G401 (cell line): ENCODE data around the gene XBP1. TPM values are rescaled to one million over a fixed set of nuclear protein-coding genes. Genes with fewer than 3 reads are reported as not detected.
"Not testable (repeated sequence)": the region's sequence is repeated elsewhere in the genome, so short reads cannot be mapped to it uniquely, and the experiment has no call there.

Source experiments
- DNase-seq: peaks from one replicate; pipeline ENCODE4 v3.0.0-alpha.2; 2015; ENCODE audit warnings: low spot score
- in situ Hi-C: cut with HindIII; loops from 2 replicates; pipeline ENCODE4 v1.10.0; 2016; ENCODE audit warnings: low sequenced_read_pairs, mixed read lengths
- total RNA-seq: library from RNA; depleted of rRNA; stranded (reverse); fragments of >200 nt; shearing (Covaris generic); gene quantifications from 2 replicates; pipeline ENCODE4 v1.2.3, GENCODE V29; 2014

XBP1 gene
- total RNA-seq, 1 experiment from 2014 or later, result 107 TPM

DNA sequence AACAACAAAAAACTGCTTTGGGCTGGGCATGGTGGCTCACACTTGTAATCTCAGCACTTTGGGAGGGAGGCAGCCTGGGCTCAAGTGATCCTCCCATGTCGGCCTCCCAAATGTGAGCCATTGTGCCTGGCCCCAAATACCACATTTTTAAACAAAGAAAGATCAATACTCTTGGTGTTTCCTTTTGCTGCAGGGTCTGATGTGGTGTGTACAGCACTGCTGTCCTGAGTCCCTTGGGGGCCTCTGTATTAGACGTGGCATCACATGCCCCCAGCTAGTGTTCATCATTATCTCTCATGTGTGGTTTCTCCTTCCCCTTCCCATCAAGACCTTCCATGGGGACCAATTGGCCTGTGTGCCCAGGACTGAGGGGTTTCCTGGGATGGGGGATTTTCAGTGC is 20.5 kb upstream of the XBP1 start:
- in situ Hi-C loops, result no loop called here
- DNase-seq, result no peak

DNA sequence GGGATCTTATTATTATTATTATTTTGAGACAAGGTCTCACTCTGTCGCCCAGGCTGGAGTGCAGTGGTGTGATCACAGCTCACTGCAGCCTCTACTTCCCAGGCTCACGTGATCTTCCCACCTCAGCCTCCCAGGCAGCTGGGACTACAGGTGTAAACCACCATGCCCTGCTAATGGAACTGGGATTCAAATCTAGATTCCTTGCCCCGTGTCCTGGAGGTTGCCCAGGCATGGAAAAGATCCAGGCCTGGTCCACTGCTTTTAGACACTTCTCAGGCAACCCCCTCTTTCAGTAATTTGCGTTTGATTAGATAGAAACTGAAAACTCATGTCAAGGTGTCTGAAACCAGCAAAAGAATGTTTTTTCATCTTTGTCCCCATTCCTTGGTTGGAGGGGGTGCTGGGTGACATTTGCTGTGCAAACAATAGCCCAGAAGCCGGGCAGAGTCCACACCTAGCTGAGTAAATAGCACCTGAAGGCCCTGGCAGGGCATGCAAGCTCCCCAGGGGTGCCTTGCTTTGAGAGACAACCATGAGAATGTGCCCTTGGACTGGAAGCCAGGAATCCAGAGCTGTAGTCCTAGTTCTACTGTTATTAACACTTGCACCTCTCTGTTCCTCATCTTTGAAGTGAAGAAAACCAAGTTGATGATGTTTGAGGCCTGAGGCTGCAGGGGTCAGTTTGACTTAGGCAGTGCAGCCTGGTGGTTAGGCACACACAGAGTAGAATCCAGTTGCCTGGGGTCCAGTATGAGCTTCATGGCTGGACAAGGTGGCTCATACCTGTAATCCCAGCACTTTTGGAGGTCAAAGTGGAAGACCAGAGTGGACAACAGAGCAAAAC is 19.1 kb upstream of the XBP1 start:
- in situ Hi-C loops, result no loop called here
- no peak for DNase-seq

DNA sequence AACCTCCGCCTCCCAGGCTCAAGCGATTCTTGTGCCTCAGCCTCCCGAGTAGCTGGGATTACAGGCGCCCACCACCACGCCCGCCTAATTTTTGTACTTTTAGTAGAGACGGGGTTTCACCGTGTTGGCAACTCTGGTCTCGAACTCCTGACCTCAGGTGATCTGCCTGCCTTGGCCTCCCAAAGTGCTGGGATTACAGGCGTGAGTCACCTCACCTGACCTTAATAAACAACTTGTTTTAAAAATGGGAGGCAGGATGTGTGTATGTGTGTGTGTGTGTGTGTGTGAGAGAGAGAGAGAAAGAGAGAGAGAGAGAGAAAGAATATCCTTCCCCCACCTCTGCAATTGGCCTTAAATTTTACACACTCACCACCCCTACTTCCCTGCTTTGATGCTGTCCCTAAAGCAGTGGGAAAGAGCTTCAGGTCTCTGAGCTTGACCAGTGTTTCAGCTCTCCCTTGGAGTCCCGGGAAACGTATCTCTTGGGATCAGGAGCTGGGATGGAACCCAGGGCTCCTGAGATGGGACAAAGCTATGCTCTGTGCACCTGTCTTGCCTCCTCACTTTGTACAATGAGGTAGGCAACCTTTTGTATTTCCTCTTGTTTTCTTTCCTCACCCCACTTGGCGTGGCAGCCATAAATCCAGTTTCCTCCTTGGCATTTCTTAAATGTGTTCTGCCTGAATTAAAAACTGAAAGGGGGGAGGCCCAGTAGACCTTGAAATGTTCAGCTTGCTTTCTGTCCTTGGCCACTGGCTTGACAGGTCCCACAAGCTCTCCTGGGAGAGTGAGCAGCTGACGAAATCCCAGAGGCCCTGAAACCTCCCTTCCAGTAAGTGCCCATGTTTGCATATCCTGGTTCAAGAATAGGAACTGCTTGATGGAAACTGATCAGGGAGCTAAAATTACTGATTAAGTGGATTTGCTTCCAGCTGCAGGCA is 17.8 kb upstream of the XBP1 start:
- no peak for DNase-seq
- in situ Hi-C loops, result no loop called here

DNA sequence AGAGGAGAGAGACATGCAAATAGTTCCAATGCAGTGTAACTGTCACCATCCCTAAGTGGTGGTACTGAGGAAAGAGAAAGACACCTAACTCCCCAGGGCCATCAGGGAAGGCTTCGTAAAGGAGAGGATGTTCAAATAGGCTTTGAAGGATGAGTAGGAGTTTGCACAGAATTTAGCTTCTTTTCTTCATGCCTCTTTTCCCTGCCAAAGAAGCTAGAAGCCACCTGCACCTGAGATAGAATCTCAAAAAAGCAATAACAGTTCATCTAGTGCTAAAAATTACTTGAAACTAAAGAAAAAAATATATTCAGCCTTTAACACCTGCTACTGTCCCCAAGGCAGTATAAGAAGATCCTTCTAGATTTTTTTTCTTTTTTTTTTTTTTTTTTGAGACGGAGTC is 16.7 kb upstream of the XBP1 start:
- DNase-seq, result no peak
- in situ Hi-C loops, result no loop called here

DNA sequence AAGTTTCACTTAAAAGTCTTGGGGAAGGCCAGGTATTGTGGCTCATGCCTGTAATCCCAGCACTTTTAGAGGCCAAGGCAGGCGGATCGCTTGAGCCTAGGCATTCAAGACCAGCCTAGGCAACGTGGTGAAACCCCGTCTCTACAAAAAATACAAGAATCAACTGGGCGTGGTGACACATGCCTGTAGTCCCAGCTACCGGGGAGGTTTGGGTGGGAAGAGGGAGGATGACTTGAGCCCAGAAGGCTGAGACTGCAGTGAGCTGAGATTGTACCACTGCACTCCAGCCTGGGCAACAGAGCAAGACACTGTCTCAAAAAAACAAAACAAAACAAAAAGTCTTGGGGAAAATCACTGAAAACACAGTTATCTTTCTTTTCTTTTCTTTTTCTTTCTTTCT is 15.4 kb upstream of the XBP1 start:
- DNase-seq, result no peak
- in situ Hi-C loops, result no loop called here

DNA sequence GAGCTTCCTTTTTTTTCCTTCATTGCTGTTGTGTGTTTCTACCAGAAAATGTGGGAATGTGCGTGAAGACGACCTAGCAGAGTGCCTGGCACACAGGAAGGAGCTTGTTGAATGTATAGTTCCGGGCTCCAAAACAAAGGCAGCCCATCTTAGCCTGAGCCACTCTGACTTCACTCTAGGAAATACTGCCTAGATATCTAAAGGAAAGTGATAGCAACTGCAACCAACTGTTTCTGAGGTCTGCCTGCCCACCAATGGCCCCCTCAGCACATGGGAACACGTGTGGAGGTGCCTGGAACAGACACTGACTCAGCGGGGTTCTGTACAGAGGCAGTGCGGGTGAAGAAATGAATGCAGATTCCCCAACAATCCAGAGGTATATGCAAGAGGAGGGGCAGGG is 14.7 kb upstream of the XBP1 start:
- in situ Hi-C loops, result no loop called here
- DNase-seq, result no peak

DNA sequence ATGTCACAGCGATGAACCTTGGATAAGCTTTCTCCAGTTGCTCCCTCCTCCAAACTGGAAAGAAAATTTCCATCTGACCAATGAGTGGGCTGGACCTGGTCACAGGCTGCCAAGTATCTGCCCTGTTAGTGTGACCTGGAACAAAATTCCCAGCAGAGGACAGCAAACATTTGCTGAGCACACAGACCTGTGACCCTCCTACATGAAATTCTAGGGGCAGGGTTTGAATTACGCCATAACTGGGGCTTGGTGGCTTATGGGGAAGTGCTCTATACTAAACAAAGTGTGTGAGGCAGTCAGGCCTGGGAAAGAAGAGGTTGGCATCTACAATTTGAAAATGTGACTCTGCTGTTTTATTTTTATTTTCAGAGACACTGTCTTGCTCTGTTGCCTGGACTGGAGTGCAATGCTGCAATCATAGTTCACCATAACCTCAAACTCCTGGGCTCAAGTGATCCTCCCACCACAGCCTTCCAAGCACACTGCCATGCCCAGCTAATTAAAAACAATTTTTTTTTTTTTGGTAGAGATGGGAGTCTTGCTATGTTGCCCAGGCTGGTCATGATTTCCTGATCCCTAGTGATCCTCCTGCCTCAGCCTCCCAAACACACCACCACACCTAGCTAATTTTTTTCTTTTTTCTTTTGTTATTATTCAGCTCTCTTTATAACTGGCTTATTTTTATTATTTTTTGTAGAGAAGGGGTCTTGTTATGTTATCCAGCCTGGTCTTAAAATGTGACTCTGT is 13.6 kb upstream of the XBP1 start:
- in situ Hi-C loops, result no loop called here

DNA sequence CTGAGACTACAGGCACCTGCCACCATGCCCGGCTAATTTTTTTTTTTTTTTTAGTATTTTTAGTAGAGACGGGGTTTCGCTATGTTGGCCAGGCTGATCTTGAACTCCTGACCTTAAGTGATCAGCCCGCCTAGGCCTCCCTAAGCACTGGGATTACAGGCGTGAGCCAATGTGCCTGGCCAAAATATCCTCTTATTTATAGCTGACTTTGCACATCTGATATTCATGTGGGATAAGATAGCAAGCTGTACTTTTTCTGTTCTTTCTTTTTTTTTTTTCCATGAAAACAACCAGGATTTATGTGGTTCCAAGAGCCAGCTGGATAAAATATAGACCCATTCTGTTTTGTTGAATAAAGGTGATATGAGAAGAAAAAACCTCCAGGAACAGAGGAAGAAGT is 12.1 kb upstream of the XBP1 start:
- no peak for DNase-seq
- in situ Hi-C loops, result no loop called here

More for the DNA sequence above, 13.6 kb upstream of the XBP1 start:
- no peak for DNase-seq

DNA sequence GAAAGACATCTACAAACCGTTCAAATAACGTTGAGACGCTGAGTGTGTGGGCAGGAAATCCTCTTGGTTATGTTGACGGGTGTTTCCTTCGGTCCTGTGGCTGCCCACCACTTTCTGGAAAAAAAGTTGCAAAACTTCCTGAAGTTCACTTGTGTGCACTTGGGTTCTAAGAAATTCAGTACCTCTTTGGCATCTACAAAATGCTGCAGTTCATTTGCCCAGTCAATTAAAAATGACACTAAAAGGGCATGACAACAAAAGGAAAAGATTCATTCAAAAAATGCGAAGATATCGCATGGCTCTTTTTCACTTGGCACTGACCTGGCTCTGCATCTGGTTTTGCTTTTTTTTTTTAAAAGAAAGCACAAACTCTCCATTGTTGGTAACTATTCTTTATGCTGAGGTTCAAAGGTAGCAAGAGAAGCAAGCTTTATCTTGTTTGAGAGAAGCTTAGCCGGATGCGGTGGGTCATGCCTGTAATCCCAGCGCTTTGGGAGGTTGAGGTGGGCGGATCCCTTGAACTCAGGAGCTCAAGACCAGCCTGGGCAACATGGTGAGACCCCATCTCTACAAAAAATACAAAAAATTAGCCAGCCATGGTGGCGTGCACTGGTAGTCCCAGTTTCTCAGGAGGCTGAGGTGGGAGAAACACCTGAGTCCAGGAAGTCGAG is 10.6 kb upstream of the XBP1 start:
- DNase-seq, result no peak
- in situ Hi-C loops, result no loop called here

DNA sequence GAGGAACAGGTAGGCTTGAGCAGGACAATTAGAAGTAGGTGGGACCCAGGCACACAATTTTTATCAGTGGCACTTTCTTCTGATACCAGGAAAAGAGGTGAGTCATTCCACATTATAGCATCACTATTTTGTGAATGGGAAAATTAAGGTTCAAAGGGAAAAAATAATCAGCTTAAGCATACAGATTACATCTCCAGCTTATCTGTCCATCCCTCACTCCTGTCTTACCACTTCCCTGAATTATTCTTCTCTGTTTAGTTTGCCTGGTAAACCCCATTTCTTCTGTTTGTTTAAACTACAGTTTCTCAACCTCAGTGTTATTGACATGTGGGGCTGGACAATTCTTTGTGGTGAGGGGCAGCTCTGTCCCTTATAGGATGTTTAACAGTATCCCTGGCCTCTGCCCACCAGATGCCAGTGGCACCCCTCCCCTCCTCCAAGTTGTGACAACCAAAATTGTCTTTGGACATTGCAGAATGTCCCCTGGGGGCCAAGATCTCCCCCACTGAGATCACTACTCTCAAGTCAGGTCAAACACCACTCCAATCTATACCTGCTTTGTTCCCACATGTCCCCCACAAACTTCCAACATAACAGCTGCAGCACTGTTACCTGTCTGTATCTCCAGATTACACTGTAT is 8.5 kb upstream of the XBP1 start:
- in situ Hi-C loops, result no loop called here
- no peak for DNase-seq

DNA sequence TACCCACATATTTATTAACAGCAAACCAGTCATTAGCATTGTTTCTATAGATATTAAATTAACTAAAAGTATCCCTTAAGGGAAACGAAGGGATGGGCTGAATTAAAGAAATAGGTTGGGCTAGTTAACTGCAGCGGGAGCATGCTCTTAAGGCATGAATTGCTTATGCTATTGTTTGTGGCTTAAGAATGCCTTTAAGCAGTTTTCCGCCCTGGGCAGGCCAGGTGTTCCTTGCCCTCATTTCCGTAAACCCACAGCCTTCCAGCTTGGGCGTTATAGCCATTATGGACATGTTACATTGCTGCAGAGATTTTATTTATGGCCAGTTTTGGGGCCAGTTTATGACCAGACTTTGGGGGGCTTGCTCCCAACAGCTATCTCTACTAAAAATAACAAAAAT is 5.1 kb upstream of the XBP1 start:
- in situ Hi-C loops, DNase-seq: not testable (repeated sequence)

DNA sequence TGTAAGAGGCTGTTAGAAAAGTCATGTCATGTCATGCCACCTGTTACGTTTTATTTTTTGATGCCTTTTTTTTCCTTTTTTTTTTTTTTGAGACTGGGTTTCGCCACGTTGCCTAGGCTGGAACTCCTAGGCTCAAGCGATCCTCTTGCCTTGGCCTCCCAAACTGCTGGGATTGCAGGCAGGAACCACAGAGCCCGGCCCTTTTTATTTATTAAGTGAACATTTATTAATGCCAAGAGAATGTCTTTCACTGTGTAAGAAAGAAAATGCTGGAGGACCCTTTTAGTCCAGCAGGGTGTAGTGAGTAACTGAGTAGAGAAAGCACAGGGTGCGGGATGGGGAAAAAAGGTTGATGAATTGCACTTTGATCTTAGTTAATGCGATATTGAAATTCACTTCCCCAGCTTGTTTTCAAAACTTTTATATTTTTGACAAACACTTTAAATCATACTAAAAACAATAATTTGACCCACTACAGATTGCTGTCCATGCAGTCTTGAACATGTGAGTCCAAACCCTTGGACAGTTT is 2.3 kb upstream of the XBP1 start:
- in situ Hi-C loops, result no loop called here
- no peak for DNase-seq

DNA sequence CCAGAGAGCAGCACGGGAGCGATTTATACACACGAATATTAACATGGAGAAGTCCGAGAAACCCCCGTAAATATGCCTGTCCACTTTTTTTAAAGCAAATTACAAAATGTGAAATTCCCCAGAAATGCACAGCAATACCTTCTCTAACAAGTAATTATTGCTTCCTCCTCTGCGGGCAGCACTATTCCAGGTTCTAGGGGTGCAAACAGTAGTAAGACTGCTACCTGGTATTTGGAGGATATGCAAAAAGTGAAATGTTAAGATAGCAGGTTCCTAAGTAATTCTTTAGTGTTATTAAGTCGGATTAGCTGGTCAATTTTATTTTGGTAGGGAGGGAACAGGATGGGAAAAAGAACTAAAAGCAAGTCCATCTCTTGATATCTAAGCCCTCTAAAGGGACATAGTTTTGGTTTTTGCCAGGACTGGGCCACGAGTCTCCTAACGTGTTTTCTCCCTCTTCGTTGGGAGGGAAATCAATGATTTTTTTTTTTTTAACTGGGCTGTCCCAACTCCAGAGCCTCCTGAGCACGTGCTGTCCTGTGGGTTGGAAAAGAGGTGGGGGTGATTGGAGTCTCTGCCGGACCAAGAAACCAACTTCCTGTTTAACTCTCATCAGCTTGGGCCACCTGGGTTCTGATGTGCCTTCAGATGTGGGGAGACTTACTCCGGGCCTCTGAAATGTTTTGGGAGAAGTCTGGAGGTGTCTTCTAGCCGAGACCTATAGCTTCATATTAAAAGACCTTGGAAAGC is 1.7 kb upstream of the XBP1 start:
- in situ Hi-C loops, result no loop called here
- no peak for DNase-seq

DNA sequence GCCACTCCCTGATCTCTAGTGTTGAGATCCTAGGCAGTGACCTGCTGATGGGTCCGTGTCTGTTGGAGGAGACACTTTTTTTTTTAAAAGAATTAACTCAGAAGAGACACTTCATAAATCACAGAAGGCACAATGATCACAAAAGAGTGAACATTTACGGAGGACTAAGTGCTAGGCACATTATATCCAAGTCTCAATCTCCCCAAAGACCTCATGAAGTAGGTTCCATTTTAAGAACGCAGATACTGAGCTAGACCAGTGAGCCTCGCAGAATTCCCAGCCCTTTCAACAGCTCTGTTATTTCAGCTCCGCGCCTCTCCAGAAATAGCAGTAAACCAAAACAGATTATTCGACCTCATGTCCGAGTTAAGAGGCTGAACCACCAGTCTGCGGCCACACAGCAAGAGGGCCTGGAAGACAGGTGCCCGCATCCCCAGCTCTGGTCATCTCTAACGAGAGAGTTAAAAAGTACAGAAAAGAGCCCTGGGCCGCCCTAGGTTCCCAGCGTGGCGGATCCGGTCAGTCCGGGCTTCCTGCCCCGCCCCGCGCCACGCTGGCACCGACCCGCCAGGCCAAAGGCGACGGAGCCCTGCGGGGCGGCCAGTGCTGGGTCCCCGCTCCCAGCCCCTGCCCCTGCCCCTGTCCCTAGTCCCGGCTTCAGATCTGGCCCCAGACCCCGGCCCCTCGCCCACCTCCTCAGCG is 612 bp downstream of the XBP1 start:
- in situ Hi-C loops, result no loop called here
- peak; percentile 55 for DNase-seq

DNA sequence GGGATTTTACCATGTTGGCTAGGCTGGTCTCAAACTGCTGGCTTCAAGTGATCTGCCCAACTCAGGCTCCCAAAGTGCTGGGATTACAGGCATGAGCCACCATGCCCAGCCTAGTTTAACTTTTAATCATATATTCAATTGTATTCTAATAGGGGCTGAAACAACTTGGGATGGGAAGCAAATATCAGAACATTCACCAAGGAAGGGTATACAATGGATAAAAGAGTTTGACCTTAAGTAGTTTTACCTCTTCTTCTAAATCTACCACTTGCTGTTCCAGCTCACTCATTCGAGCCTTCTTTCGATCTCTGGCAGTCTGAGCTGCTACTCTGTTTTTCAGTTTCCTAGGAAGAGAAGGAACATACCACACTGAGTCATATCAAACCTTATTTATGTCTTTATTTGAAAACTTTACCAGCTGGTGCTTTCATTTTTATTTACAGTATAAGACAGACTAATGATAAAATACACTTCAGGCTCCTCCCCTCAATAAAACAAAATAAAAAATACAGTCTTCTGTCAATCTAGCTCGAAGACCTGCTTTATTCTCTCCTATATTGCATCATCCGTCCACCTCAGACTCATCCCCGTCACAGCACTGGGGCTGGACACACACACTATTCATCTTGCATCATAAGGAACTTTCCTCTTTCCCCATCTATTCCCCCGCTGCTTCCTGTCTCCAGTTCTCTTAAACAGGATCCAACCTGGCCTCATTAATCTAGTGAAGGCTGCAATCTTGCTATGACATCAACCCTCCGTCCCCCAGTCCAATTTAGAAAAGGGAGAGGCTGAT is 1.4 kb downstream of the XBP1 start:
- DNase-seq, result peak; percentile 15
- in situ Hi-C loops, result no loop called here
